Kidney (tissue), 14 donors: Measurements from ENCODE around the gene CHTOP. TPM values are rescaled to one million over a fixed set of nuclear protein-coding genes. Genes with fewer than 3 reads are reported as not detected.

Experiments used
- DNase-seq, 5 donors: peaks; one replicate each; pipeline ENCODE4 v3.0.0-alpha.2; 2013 to 2020
- FAIRE-seq: peaks from 2 replicates; lab custom pipeline; 2012; peaks lifted over from hg19 to GRCh38; lab: Jason Lieb, UNC
- H3K27ac ChIP-seq, 2 donors: one replicate each; pipeline ENCODE4 v1.7.0; 2013; ENCODE audit warnings: low read depth in 2 of 2, low read length in 2 of 2, inconsistent platforms in 1 of 2
- H3K27me3 ChIP-seq: one replicate; pipeline ENCODE4 v1.7.1; 2013; ENCODE audit warnings: low read length, inconsistent platforms; ENCODE audit not compliant: control insufficient read depth, insufficient read depth
- H3K36me3 ChIP-seq, 3 donors: one replicate each; pipeline versions ENCODE4 v1.7.0 to v1.7.1; 2013; ENCODE audit warnings: low read length in 3 of 3, control low read depth in 1 of 3, inconsistent platforms in 1 of 3; ENCODE audit not compliant: insufficient read depth in 3 of 3, control insufficient read depth in 2 of 3
- H3K4me1 ChIP-seq, 3 donors: one replicate each; pipeline versions ENCODE4 v1.7.0 to v1.7.1; 2013; ENCODE audit warnings: low read length in 3 of 3, inconsistent platforms in 1 of 3, low read depth in 1 of 3; ENCODE audit not compliant: control insufficient read depth in 2 of 3, insufficient read depth in 2 of 3
- H3K4me3 ChIP-seq, 3 donors: one replicate each; pipeline versions ENCODE4 v1.7.0 to v1.8.1; 2013; ENCODE audit warnings: low read length in 3 of 3, control low read depth in 1 of 3, inconsistent platforms in 1 of 3
- H3K9ac ChIP-seq, 3 donors: one replicate each; pipeline versions ENCODE4 v1.7.0 to v1.7.1; 2013; ENCODE audit warnings: low read length in 3 of 3, control low read depth in 1 of 3, inconsistent platforms in 1 of 3
- H3K9me3 ChIP-seq, 3 donors: one replicate each; pipeline versions ENCODE4 v1.7.0 to v1.7.1; 2013; ENCODE audit warnings: low read length in 3 of 3, control low read depth in 1 of 3, inconsistent platforms in 1 of 3; ENCODE audit not compliant: control insufficient read depth in 2 of 3, insufficient read depth in 1 of 3
- CTCF ChIP-seq: IDR thresholded peaks from 3 replicates; pipeline ENCODE4 v1.5.1; 2012; ENCODE audit warnings: mild to moderate bottlenecking, moderate library complexity, borderline replicate concordance; ENCODE audit not compliant: insufficient read depth; ENCODE audit errors: extremely low read depth
- intact Hi-C: fragments of 100-400 bp; cut with DNase I; formaldehyde crosslinking; loops from one replicate; pipeline ENCODE4 v1.11.1; 2022
- polyA plus RNA-seq: library from polyadenylated mRNA; stranded (reverse); fragments of 350-450 nt; fragmentation: Illumina TruSeq; extraction: RNeasy Lipid Tissue Mini Kit (QIAGEN cat#74804); gene quantifications from one replicate; pipeline ENCODE4 v1.2.3, GENCODE V29; 2014; ENCODE audit warnings: low read depth, low replicate concordance; ENCODE audit not compliant: insufficient read depth
- total RNA-seq: library from RNA; stranded (reverse); fragmentation: NEBNext Ultra II Directional; extraction: Animal tissue kit (Norgen Biotek cat#: 25700); gene quantifications from one replicate; pipeline ENCODE4 v1.2.1, GENCODE V29; 2021
- donor health status: control.
- donor health status: control.
- donor health status: control.
- donor health status: control.
- donor health status: control.
- donor health status: DM: yes; HTN: yes; CAD: no.
- donor health status: Normal renal cell carcinoma (clear cell type).

The CHTOP gene
- total and polyA plus RNA-seq, 2 donors from 2014 or later = 71.1 to 83.6 TPM

- no peak for FAIRE-seq
- H3K4me3 ChIP-seq = no peak overlapping the region
- DNase-seq = peak in 1 of 5 donors; percentile 42
- peaks cover 0 to 11% (median 2%) of the 10 kb centered on the region in 3 donors for H3K4me1 ChIP-seq
- no peaks in the 10 kb centered on the region for H3K9me3 ChIP-seq
- TF ChIP-seq CTCF = no peak
- H3K27me3 ChIP-seq = no peaks in the 10 kb centered on the region
- no peak overlapping the region for H3K9ac ChIP-seq
- intact Hi-C loops = no loop called here
- H3K36me3 ChIP-seq = peaks cover 11 to 76% (median 35%) of the 10 kb centered on the region in 3 donors
- H3K27ac ChIP-seq = no peak overlapping the region
Observed at GRCh38 chr1:153643100-153643499, 9.2 kb downstream of the CHTOP start.

- Histone ChIP-seq H3K9me3 (no peaks in the 10 kb centered on the region), H3K4me1 (peaks cover 0 to 11% (median 5%) of the 10 kb centered on the region in 3 donors), H3K36me3 (peaks cover 11 to 70% (median 32%) of the 10 kb centered on the region in 3 donors), H3K27ac (peak overlapping the region in 1 of 2 donors; percentile 7), H3K9ac (no peak overlapping the region), H3K27me3 (no peaks in the 10 kb centered on the region), H3K4me3 (no peak overlapping the region)
- DNase-seq = no peak
- TF ChIP-seq CTCF = no peak
- intact Hi-C loops = no loop called here
- no peak for FAIRE-seq
Observed at GRCh38 chr1:153643816-153644215, 9.9 kb downstream of the CHTOP start.

- Histone ChIP-seq H3K4me1 (peaks cover 0 to 6% (median 5%) of the 10 kb centered on the region in 3 donors), H3K4me3 (no peak overlapping the region), H3K27me3 (no peaks in the 10 kb centered on the region), H3K27ac (peak overlapping the region in 1 of 2 donors; percentile 15), H3K36me3 (peaks cover 7 to 42% (median 21%) of the 10 kb centered on the region in 3 donors), H3K9ac (no peak overlapping the region), H3K9me3 (no peaks in the 10 kb centered on the region)
- no peak for FAIRE-seq
- peak in 1 of 5 donors; percentile 11 for DNase-seq
- no peak for TF ChIP-seq CTCF
- intact Hi-C loops = no loop called here
Observed at GRCh38 chr1:153646672-153647345, 12.9 kb downstream of the CHTOP start.
